ENCODE measurements around the gene CHRNA4. TPM values are rescaled to one million over a fixed set of nuclear protein-coding genes. Genes with fewer than 3 reads are reported as not detected.

Gene CHRNA4
- polyA plus RNA-seq, 1 of the 3 experiments (the other 2 are of a cell fraction): not detected

DNA sequence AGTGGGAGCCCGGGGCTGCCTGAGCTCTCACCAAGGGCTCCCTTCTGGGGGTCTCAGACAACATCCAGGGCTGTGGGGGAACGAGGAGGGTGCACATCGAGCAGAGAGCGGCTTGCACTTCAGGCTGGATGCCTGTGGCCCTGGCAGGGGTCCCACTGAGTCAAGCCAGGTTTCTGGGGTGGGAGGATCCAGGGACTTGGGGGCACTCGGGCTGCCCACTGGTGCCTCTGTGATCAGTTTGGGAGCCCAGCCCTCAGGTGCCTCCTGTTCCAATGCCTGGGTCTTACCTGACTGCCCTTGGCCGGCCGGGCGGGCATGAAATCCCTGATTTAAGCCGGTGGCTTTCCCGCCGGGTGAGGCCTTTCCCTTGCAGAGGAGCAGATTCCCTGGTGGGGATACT, 67.7 kb downstream of the CHRNA4 start:
- H3K9ac ChIP-seq: no peak overlapping the region
- H3K4me1 ChIP-seq (ENCODE audit: control insufficient read depth in 1 of 2, insufficient read depth in 2 of 2, low read depth in 1 of 2, low read length in 1 of 2): no peaks in the 10 kb centered on the region; a peak in 1 of 4 replicates
- peaks cover 21% of the 10 kb centered on the region; the same call in 1 of the 2 replicates for H4K20me1 ChIP-seq (ENCODE audit: insufficient read depth)
- no peaks in the 10 kb centered on the region for H3K9me3 ChIP-seq
- no peak overlapping the region for H2AFZ ChIP-seq (ENCODE audit: low read depth)
- no peak for DNase-seq
- no peak overlapping the region for H3K27ac ChIP-seq (ENCODE audit: low read depth in 2 of 2, low read length in 1 of 2)
- CTCF ChIA-PET: interaction anchor here (1.2 to 7.2 kb wide), 7 partner anchors 9 to 89 kb away, joined by 3 to 73 read pairs (median 13); no protein-coding TSS in a partner anchor
- no peaks in the 10 kb centered on the region for H3K9me2 ChIP-seq
- H3F3A ChIP-seq (replicated peaks; ENCODE audit: insufficient read depth): peaks cover 4% of the 10 kb centered on the region
- POLR2A ChIA-PET: no interaction called here
- peaks cover 27% of the 10 kb centered on the region for H3K27me3 ChIP-seq (ENCODE audit: insufficient read depth)
- no peaks in the 10 kb centered on the region for H3K79me2 ChIP-seq (ENCODE audit: insufficient read depth)
- no peak for TF ChIP-seq RCOR1 (IDR thresholded peaks at IDR 0.05; ENCODE audit: low read length)
- TF ChIP-seq, protein P1, sequence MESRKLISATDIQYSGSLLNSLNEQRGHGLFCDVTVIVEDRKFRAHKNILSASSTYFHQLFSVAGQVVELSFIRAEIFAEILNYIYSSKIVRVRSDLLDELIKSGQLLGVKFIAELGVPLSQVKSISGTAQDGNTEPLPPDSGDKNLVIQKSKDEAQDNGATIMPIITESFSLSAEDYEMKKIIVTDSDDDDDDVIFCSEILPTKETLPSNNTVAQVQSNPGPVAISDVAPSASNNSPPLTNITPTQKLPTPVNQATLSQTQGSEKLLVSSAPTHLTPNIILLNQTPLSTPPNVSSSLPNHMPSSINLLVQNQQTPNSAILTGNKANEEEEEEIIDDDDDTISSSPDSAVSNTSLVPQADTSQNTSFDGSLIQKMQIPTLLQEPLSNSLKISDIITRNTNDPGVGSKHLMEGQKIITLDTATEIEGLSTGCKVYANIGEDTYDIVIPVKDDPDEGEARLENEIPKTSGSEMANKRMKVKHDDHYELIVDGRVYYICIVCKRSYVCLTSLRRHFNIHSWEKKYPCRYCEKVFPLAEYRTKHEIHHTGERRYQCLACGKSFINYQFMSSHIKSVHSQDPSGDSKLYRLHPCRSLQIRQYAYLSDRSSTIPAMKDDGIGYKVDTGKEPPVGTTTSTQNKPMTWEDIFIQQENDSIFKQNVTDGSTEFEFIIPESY (IDR thresholded peaks at IDR 0.05; ENCODE audit: borderline replicate concordance, low read depth): no peak
- no peak for TF ChIP-seq RAD21 (IDR thresholded peaks at IDR 0.05; ENCODE audit: low read length)
- TF ChIP-seq CHD2 (IDR thresholded peaks at IDR 0.05; ENCODE audit: low read length, partially characterized antibody): no peak
- TF ChIP-seq GATA2 (CRISPR knock-in tag; IDR thresholded peaks at IDR 0.05): no peak
- no peak for TF ChIP-seq SMC3 (IDR thresholded peaks at IDR 0.05; ENCODE audit: low read depth, low read length)
- TF ChIP-seq NRF1 (IDR thresholded peaks at IDR 0.05; ENCODE audit: low read depth, low read length): no peak
- TF ChIP-seq MEF2A (IDR thresholded peaks at IDR 0.05; ENCODE audit: borderline replicate concordance, low read depth): no peak
- TF ChIP-seq TEAD4 (IDR thresholded peaks at IDR 0.05; ENCODE audit: borderline replicate concordance, insufficient read depth): no peak
- TF ChIP-seq POLR2AphosphoS5 (IDR thresholded peaks at IDR 0.05; ENCODE audit: low read depth, low read length): no peak
- no peak for TF ChIP-seq SIN3A (IDR thresholded peaks at IDR 0.05; ENCODE audit: borderline replicate concordance, low read depth, low read length)
- TF ChIP-seq, protein P2, sequence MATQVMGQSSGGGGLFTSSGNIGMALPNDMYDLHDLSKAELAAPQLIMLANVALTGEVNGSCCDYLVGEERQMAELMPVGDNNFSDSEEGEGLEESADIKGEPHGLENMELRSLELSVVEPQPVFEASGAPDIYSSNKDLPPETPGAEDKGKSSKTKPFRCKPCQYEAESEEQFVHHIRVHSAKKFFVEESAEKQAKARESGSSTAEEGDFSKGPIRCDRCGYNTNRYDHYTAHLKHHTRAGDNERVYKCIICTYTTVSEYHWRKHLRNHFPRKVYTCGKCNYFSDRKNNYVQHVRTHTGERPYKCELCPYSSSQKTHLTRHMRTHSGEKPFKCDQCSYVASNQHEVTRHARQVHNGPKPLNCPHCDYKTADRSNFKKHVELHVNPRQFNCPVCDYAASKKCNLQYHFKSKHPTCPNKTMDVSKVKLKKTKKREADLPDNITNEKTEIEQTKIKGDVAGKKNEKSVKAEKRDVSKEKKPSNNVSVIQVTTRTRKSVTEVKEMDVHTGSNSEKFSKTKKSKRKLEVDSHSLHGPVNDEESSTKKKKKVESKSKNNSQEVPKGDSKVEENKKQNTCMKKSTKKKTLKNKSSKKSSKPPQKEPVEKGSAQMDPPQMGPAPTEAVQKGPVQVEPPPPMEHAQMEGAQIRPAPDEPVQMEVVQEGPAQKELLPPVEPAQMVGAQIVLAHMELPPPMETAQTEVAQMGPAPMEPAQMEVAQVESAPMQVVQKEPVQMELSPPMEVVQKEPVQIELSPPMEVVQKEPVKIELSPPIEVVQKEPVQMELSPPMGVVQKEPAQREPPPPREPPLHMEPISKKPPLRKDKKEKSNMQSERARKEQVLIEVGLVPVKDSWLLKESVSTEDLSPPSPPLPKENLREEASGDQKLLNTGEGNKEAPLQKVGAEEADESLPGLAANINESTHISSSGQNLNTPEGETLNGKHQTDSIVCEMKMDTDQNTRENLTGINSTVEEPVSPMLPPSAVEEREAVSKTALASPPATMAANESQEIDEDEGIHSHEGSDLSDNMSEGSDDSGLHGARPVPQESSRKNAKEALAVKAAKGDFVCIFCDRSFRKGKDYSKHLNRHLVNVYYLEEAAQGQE (IDR thresholded peaks at IDR 0.05; ENCODE audit: low read depth, low read length): no peak
- no peak for TF ChIP-seq JUND (IDR thresholded peaks at IDR 0.05)
- TF ChIP-seq ELF1 (IDR thresholded peaks at IDR 0.05): no peak
- TF ChIP-seq FOXJ3 (CRISPR knock-in tag; IDR thresholded peaks at IDR 0.05): no peak
- TF ChIP-seq, protein P3, sequence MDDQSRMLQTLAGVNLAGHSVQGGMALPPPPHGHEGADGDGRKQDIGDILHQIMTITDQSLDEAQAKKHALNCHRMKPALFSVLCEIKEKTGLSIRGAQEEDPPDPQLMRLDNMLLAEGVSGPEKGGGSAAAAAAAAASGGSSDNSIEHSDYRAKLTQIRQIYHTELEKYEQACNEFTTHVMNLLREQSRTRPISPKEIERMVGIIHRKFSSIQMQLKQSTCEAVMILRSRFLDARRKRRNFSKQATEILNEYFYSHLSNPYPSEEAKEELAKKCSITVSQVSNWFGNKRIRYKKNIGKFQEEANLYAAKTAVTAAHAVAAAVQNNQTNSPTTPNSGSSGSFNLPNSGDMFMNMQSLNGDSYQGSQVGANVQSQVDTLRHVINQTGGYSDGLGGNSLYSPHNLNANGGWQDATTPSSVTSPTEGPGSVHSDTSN (IDR thresholded peaks at IDR 0.05): no peak
- TF ChIP-seq, protein P4, sequence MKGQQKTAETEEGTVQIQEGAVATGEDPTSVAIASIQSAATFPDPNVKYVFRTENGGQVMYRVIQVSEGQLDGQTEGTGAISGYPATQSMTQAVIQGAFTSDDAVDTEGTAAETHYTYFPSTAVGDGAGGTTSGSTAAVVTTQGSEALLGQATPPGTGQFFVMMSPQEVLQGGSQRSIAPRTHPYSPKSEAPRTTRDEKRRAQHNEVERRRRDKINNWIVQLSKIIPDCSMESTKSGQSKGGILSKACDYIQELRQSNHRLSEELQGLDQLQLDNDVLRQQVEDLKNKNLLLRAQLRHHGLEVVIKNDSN (IDR thresholded peaks at IDR 0.05; ENCODE audit: borderline replicate concordance, low read depth): no peak
- TF ChIP-seq, protein P5, sequence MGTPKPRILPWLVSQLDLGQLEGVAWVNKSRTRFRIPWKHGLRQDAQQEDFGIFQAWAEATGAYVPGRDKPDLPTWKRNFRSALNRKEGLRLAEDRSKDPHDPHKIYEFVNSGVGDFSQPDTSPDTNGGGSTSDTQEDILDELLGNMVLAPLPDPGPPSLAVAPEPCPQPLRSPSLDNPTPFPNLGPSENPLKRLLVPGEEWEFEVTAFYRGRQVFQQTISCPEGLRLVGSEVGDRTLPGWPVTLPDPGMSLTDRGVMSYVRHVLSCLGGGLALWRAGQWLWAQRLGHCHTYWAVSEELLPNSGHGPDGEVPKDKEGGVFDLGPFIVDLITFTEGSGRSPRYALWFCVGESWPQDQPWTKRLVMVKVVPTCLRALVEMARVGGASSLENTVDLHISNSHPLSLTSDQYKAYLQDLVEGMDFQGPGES (IDR thresholded peaks at IDR 0.05; ENCODE audit: low read depth, low read length): no peak
- TF ChIP-seq RFX5 (IDR thresholded peaks at IDR 0.05; ENCODE audit: low read length): no peak
- H3K4me2 ChIP-seq: no peak overlapping the region
- peaks cover 0 to 10% of the 10 kb centered on the region in 2 experiments for H3K36me3 ChIP-seq (replicated peaks in 1 of 2; ENCODE audit: control insufficient read depth in 1 of 2, insufficient read depth in 2 of 2, low read length in 1 of 2)
- 71% methylated on average over 10 of the region's 11 CpGs for WGBS (ENCODE audit: low lambda C conversion rate)
- H3K4me3 ChIP-seq (ENCODE audit: low read depth in 2 of 2, low read length in 1 of 2): no peak overlapping the region

All from SK-N-SH (cell line).